Measurements from ENCODE around the gene KLHL28. TPM values are rescaled to one million over a fixed set of nuclear protein-coding genes. Genes with fewer than 3 reads are reported as not detected.
A peak's percentile ranks its signal among the peaks of the same experiment; 100 is the strongest.
"Not testable (repeated sequence)": the region's sequence is repeated elsewhere in the genome, so short reads cannot be mapped to it uniquely, and the experiment has no call there.

The KLHL28 gene
- total RNA-seq, 1 donor from 2014 or later = 25.3 TPM

- intact Hi-C loops (cut with micrococcal nuclease) = loop anchor here (1.0 kb wide), 4 partner anchors 65 to 357 kb away; partner anchors contain the start of genes FKBP3, KLHL28, MIS18BP1 and PRPF39
- CTCF ChIA-PET = interaction anchor here (1.1 to 2.0 kb wide), 2 partner anchors 17 to 66 kb away, joined by 3 to 10 read pairs; partner anchors contain the start of genes KLHL28 and TOGARAM1
- Mint-ChIP-seq H3K27me3 (no peaks in the 10 kb centered on the region), H3K4me3 (peak overlapping the region; percentile 93), H3K4me1 (peaks cover 17% of the 10 kb centered on the region), H3K27ac (peak overlapping the region; percentile 94), H3K36me3 (ENCODE audit: low read depth) (peaks cover 3% of the 10 kb centered on the region), H3K9me3 (peaks cover 3% of the 10 kb centered on the region)
- ATAC-seq (ENCODE audit: low read depth) = no peak
- no peak for TF ChIP-seq CTCF (IDR thresholded peaks at IDR 0.05)
- POLR2A ChIA-PET = interaction anchor here (0.6 to 3.1 kb wide), 7 partner anchors 29 to 357 kb away, joined by 3 to 64 read pairs (median 4); partner anchors contain the start of genes FANCM, FKBP3, KLHL28 and MIS18BP1
- no peak for DNase-seq
Measured at GRCh38 chr14:44896275-44897040, 65.3 kb downstream of the KLHL28 start.

- intact Hi-C loops (cut with micrococcal nuclease) = no loop called here
- H3K9me3 Mint-ChIP-seq = peaks cover 3% of the 10 kb centered on the region
- no peak for DNase-seq
- peaks cover 3% of the 10 kb centered on the region for H3K36me3 Mint-ChIP-seq (ENCODE audit: low read depth)
- no peak for ATAC-seq (ENCODE audit: low read depth)
- TF ChIP-seq CTCF (IDR thresholded peaks at IDR 0.05) = no peak
- POLR2A ChIA-PET = interaction anchor here (0.6 to 3.1 kb wide), 2 partner anchors 67 to 221 kb away, joined by 3 to 64 read pairs; partner anchors contain the start of genes KLHL28 and TOGARAM1
- H3K4me1 Mint-ChIP-seq = peaks cover 17% of the 10 kb centered on the region
- H3K27me3 Mint-ChIP-seq = no peaks in the 10 kb centered on the region
- H3K27ac Mint-ChIP-seq = no peak overlapping the region
- CTCF ChIA-PET = interaction anchor here (2.0 kb wide), 1 partner anchor 67 kb away, joined by 10 read pairs; the partner anchor contains the start of genes KLHL28 and TOGARAM1
- no peak overlapping the region for H3K4me3 Mint-ChIP-seq
Measured at GRCh38 chr14:44895716-44896115, 66.0 kb downstream of the KLHL28 start.

GRCh38 chr14:44893535-44893934 is 68.2 kb downstream of the KLHL28 start:
- ChIA-PET CTCF (no interaction called here), POLR2A (no interaction called here)
- Mint-ChIP-seq H3K4me1 (peaks cover 12% of the 10 kb centered on the region), H3K27ac (no peak overlapping the region), H3K9me3 (peaks cover 3% of the 10 kb centered on the region), H3K27me3 (no peaks in the 10 kb centered on the region), H3K36me3 (ENCODE audit: low read depth) (peaks cover 3% of the 10 kb centered on the region), H3K4me3 (no peak overlapping the region)
- no peak for ATAC-seq (ENCODE audit: low read depth)
- no peak for TF ChIP-seq CTCF (IDR thresholded peaks at IDR 0.05)
- DNase-seq = no peak
- intact Hi-C loops (cut with micrococcal nuclease) = no loop called here

GRCh38 chr14:44891726-44892372 is 69.9 kb downstream of the KLHL28 start:
- POLR2A ChIA-PET; H3K4me1 Mint-ChIP-seq; ATAC-seq (ENCODE audit: low read depth); H3K4me3 Mint-ChIP-seq; H3K36me3 Mint-ChIP-seq (ENCODE audit: low read depth); DNase-seq; intact Hi-C loops (cut with micrococcal nuclease); H3K9me3 Mint-ChIP-seq; H3K27ac Mint-ChIP-seq; H3K27me3 Mint-ChIP-seq; CTCF ChIA-PET: not testable (repeated sequence)

GRCh38 chr14:44889595-44890471 is 71.9 kb downstream of the KLHL28 start:
- Mint-ChIP-seq H3K36me3 (ENCODE audit: low read depth) (no peaks in the 10 kb centered on the region), H3K27me3 (no peaks in the 10 kb centered on the region), H3K27ac (no peak overlapping the region), H3K4me3 (no peak overlapping the region), H3K4me1 (no peaks in the 10 kb centered on the region), H3K9me3 (peaks cover 3% of the 10 kb centered on the region)
- no peak for TF ChIP-seq CTCF (IDR thresholded peaks at IDR 0.05)
- ChIA-PET CTCF (no interaction called here), POLR2A (no interaction called here)
- intact Hi-C loops (cut with micrococcal nuclease) = no loop called here
- DNase-seq (no peak), ATAC-seq (ENCODE audit: low read depth) (no peak)
